ACHN (cell line): Measurements from ENCODE around the gene EIF4G2.

Source experiments
- DNase-seq: peaks from one replicate; pipeline ENCODE4 v3.0.0-alpha.2; 2015
- in situ Hi-C: cut with HindIII; loops from 2 replicates; pipeline ENCODE4 v1.10.0; 2017; ENCODE audit warnings: low sequenced_read_pairs, low pct_ligation_motif_present, low pct_unique_long_range_greater_than_20kb

EIF4G2 gene

GRCh38 chr11:10747733-10748132 is 61.0 kb downstream of the EIF4G2 start:
- in situ Hi-C loops, result no loop called here
- no peak for DNase-seq
